K562 (cell line): ENCODE data around the gene TCFL5. TPM values are rescaled to one million over a fixed set of nuclear protein-coding genes. Genes with fewer than 3 reads are reported as not detected.

Source experiments
- ADNP ChIP-seq: fragments of 200-800 bp; sonication (Bioruptor generic); IDR thresholded peaks from 2 replicates; pipeline ENCODE4 v1.6.1; 2016; ENCODE audit warnings: missing genetic modification characterization, missing compliant biosample characterization
- BRF1 ChIP-seq: IDR thresholded peaks from 3 replicates; pipeline ENCODE4 v1.6.1; 2011; ENCODE audit warnings: borderline replicate concordance, mild to moderate bottlenecking; ENCODE audit not compliant: insufficient read length; ENCODE audit errors: extremely low read depth
- ESRRA ChIP-seq: fragments of 450-650 bp; IDR thresholded peaks from 2 replicates; pipeline ENCODE4 v1.6.1; 2014; ENCODE audit warnings: low read depth, mild to moderate bottlenecking, moderate library complexity, borderline replicate concordance
- ETV6 ChIP-seq, 3 experiments: fragments of 150-350 bp in 1 of 3; sonication (generic) in 1 of 3; formaldehyde crosslinking in 1 of 3; IDR thresholded peaks; 2 replicates each; pipeline versions ENCODE4 v1.6.1 to v1.8.0; 2014 to 2022; ENCODE audit warnings: borderline replicate concordance in 2 of 3, low read depth in 2 of 3, antibody characterized with exemption in 1 of 3, low read length in 1 of 3, mild to moderate bottlenecking in 1 of 3, missing genetic modification reagents in 1 of 3
- NFATC3 ChIP-seq: fragments of 450-650 bp; IDR thresholded peaks from 2 replicates; pipeline ENCODE4 v1.6.1; 2017; ENCODE audit warnings: mild to moderate bottlenecking
- TCFL5 ChIP-seq: fragments of 250-450 bp; sonication (Bioruptor Pico); conservative IDR thresholded peaks from 2 replicates; pipeline ENCODE4 v1.6.1; 2021; ENCODE audit warnings: mild to moderate bottlenecking, moderate library complexity, matching md5 sums
- ZNF561 ChIP-seq: fragments of 450-650 bp; formaldehyde crosslinking; conservative IDR thresholded peaks from 2 replicates; pipeline ENCODE4 v1.4.0; 2020; ENCODE audit warnings: mild to moderate bottlenecking, moderate library complexity
- polyA plus RNA-seq, 8 experiments: library from polyadenylated mRNA; depleted of rRNA in 4 of 8; stranded (reverse) in 5 of 8; unstranded in 3 of 8; fragments of >200 nt; fragmentation: Nextera tagmentation in 2 of 8; fragmentation: Illumina TruSeq in 1 of 8; extraction: Ambion mirVana in 2 of 8; extraction: Trizol in 1 of 8; gene quantifications; 2 replicates each; pipeline versions ENCODE4 v1.2.1 to v1.2.3, GENCODE V29; 2011 to 2014; ENCODE audit warnings: inconsistent platforms in 1 of 8, missing spikeins in 1 of 8
- total RNA-seq, 7 experiments: library from RNA; depleted of rRNA in 6 of 7; stranded (reverse); fragments of >200 nt in 6 of 7; fragmentation: Illumina TruSeq in 2 of 7; extraction: Trizol in 2 of 7; gene quantifications; 2 replicates each; pipeline versions ENCODE4 v1.2.1 to v1.2.3, GENCODE V29; 2011 to 2021; ENCODE audit warnings: low replicate concordance in 1 of 7
- TF ChIP-seq, protein P1 (sequence below): fragments of 250-450 bp; sonication (Bioruptor Pico); IDR thresholded peaks from 2 replicates; pipeline ENCODE4 v1.4.0; 2020; ENCODE audit warnings: mild to moderate bottlenecking, moderate library complexity
- TF ChIP-seq, protein P2 (sequence below): IDR thresholded peaks from 2 replicates; pipeline ENCODE4 v1.6.1; 2016; ENCODE audit warnings: missing genetic modification characterization, missing compliant biosample characterization
- TF ChIP-seq, protein P3 (sequence below): fragments of 250-450 bp; sonication (Bioruptor Pico); IDR thresholded peaks from 2 replicates; pipeline ENCODE4 v1.8.0; 2021; ENCODE audit warnings: borderline replicate concordance, mild to moderate bottlenecking, moderate library complexity; ENCODE audit not compliant: poor library complexity, severe bottlenecking
- TF ChIP-seq, protein P4 (sequence below): fragments of 450-650 bp; IDR thresholded peaks from 2 replicates; pipeline ENCODE4 v1.6.1; 2016; ENCODE audit warnings: antibody characterized with exemption
- TF ChIP-seq, protein P5 (sequence below): sonication (generic); formaldehyde crosslinking; IDR thresholded peaks from 2 replicates; pipeline ENCODE4 v1.8.0; 2023; ENCODE audit warnings: mild to moderate bottlenecking, missing genetic modification reagents
- TF ChIP-seq, protein P6 (sequence below): sonication (generic); formaldehyde crosslinking; IDR thresholded peaks from 2 replicates; pipeline ENCODE4 v1.8.1; 2022; ENCODE audit warnings: missing genetic modification reagents
- TF ChIP-seq, protein P7 (sequence below): fragments of 450-650 bp; formaldehyde crosslinking; IDR thresholded peaks from 2 replicates; pipeline ENCODE4 v1.4.0; 2022; ENCODE audit warnings: mild to moderate bottlenecking, moderate library complexity

TCFL5 gene
- total and polyA plus RNA-seq, 9 of the 15 experiments (the other 6 are each of a cell fraction or from before 2014, with no cell fraction given), result 1.00 to 12.6 (median 9.1) TPM

DNA sequence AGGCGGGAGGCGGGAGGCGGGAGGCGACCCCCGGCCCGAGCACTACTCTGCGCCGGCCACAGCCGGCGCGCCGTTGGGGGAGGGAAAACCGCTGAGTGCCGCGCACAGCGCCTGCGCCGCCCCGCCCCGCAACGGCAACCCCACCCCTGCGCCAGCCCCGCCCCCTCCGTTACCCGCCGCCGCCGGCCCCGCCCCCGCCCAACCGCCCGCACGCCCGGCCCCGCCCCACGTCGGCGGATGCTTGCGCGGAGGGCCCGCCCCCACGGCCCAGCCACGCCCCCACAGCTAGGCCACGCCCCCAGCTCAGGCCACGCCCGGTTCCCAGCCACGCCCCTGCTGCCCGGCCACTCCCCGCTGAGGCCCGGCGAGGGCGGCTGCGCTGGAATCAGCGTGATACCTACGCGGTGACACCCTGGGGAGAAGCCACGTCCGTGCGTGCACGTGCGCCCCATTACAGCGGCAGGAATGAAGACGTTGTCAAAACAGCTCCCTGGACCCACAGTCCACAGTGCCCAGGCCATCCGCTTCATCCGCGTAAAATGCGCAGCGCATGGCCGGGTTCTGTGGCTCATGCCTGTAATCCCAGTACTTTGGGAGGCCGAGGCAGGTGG lies at the start of gene TCFL5 (continued):
- TF ChIP-seq, protein P1, sequence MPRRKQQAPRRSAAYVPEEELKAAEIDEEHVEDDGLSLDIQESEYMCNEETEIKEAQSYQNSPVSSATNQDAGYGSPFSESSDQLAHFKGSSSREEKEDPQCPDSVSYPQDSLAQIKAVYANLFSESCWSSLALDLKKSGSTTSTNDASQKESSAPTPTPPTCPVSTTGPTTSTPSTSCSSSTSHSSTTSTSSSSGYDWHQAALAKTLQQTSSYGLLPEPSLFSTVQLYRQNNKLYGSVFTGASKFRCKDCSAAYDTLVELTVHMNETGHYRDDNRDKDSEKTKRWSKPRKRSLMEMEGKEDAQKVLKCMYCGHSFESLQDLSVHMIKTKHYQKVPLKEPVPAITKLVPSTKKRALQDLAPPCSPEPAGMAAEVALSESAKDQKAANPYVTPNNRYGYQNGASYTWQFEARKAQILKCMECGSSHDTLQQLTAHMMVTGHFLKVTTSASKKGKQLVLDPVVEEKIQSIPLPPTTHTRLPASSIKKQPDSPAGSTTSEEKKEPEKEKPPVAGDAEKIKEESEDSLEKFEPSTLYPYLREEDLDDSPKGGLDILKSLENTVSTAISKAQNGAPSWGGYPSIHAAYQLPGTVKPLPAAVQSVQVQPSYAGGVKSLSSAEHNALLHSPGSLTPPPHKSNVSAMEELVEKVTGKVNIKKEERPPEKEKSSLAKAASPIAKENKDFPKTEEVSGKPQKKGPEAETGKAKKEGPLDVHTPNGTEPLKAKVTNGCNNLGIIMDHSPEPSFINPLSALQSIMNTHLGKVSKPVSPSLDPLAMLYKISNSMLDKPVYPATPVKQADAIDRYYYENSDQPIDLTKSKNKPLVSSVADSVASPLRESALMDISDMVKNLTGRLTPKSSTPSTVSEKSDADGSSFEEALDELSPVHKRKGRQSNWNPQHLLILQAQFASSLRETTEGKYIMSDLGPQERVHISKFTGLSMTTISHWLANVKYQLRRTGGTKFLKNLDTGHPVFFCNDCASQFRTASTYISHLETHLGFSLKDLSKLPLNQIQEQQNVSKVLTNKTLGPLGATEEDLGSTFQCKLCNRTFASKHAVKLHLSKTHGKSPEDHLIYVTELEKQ (CRISPR knock-in tag), result no peak
- TF ChIP-seq BRF1, result no peak
- TF ChIP-seq TCFL5 (CRISPR knock-in tag), result no peak
- TF ChIP-seq, protein P2, sequence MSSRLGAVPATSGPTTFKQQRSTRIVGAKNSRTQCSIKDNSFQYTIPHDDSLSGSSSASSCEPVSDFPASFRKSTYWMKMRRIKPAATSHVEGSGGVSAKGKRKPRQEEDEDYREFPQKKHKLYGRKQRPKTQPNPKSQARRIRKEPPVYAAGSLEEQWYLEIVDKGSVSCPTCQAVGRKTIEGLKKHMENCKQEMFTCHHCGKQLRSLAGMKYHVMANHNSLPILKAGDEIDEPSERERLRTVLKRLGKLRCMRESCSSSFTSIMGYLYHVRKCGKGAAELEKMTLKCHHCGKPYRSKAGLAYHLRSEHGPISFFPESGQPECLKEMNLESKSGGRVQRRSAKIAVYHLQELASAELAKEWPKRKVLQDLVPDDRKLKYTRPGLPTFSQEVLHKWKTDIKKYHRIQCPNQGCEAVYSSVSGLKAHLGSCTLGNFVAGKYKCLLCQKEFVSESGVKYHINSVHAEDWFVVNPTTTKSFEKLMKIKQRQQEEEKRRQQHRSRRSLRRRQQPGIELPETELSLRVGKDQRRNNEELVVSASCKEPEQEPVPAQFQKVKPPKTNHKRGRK, result no peak
- TF ChIP-seq, protein P3, sequence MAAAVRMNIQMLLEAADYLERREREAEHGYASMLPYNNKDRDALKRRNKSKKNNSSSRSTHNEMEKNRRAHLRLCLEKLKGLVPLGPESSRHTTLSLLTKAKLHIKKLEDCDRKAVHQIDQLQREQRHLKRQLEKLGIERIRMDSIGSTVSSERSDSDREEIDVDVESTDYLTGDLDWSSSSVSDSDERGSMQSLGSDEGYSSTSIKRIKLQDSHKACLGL (CRISPR knock-in tag), result peak; percentile 80
- TF ChIP-seq, protein P4, sequence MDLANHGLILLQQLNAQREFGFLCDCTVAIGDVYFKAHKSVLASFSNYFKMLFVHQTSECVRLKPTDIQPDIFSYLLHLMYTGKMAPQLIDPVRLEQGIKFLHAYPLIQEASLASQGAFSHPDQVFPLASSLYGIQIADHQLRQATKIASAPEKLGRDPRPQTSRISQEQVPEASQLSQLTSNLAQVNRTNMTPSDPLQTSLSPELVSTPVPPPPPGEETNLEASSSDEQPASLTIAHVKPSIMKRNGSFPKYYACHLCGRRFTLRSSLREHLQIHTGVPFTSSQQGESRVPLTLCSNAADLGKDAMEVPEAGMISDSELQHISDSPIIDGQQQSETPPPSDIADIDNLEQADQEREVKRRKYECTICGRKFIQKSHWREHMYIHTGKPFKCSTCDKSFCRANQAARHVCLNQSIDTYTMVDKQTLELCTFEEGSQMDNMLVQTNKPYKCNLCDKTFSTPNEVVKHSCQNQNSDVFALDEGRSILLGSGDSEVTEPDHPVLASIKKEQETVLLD, result peak; percentile 98
- TF ChIP-seq ADNP (tag), result no peak
- TF ChIP-seq ETV6 (IDR thresholded peaks at IDR 0.05; ENCODE audit: borderline replicate concordance in 1 of 2, low read depth in 2 of 2, low read length in 1 of 2), result no peak
- TF ChIP-seq ETV6 (CRISPR knock-in tag; IDR thresholded peaks at IDR 0.05; ENCODE audit: borderline replicate concordance), result no peak
- TF ChIP-seq, protein P5, sequence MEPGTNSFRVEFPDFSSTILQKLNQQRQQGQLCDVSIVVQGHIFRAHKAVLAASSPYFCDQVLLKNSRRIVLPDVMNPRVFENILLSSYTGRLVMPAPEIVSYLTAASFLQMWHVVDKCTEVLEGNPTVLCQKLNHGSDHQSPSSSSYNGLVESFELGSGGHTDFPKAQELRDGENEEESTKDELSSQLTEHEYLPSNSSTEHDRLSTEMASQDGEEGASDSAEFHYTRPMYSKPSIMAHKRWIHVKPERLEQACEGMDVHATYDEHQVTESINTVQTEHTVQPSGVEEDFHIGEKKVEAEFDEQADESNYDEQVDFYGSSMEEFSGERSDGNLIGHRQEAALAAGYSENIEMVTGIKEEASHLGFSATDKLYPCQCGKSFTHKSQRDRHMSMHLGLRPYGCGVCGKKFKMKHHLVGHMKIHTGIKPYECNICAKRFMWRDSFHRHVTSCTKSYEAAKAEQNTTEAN (CRISPR knock-in tag), result no peak
- TF ChIP-seq, protein P6, sequence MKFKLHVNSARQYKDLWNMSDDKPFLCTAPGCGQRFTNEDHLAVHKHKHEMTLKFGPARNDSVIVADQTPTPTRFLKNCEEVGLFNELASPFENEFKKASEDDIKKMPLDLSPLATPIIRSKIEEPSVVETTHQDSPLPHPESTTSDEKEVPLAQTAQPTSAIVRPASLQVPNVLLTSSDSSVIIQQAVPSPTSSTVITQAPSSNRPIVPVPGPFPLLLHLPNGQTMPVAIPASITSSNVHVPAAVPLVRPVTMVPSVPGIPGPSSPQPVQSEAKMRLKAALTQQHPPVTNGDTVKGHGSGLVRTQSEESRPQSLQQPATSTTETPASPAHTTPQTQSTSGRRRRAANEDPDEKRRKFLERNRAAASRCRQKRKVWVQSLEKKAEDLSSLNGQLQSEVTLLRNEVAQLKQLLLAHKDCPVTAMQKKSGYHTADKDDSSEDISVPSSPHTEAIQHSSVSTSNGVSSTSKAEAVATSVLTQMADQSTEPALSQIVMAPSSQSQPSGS, result no peak
- no peak for TF ChIP-seq NFATC3
- no peak for TF ChIP-seq ZNF561 (CRISPR knock-in tag)
- peak; percentile 25; the same call in 1 of the 2 replicates for TF ChIP-seq ESRRA
- TF ChIP-seq, protein P7, sequence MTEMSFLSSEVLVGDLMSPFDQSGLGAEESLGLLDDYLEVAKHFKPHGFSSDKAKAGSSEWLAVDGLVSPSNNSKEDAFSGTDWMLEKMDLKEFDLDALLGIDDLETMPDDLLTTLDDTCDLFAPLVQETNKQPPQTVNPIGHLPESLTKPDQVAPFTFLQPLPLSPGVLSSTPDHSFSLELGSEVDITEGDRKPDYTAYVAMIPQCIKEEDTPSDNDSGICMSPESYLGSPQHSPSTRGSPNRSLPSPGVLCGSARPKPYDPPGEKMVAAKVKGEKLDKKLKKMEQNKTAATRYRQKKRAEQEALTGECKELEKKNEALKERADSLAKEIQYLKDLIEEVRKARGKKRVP (CRISPR knock-in tag), result 0 out of 2 replicates have a peak, but pooled peaks have one; percentile 32
